Nephron (organoid): ENCODE data around the gene DNAJC11.
A peak's percentile ranks its signal among the peaks of the same experiment; 100 is the strongest.

Source experiments
- H3K27ac Mint-ChIP-seq, 3 experiments: 2 replicates each; pipeline ENCODE4 v1.8.0; 2020; ENCODE audit warnings: mixed read lengths in 3 of 3, mild to moderate bottlenecking in 2 of 3, moderate library complexity in 1 of 3
- H3K27me3 Mint-ChIP-seq: 2 replicates; pipeline ENCODE4 v1.8.0; 2021; ENCODE audit warnings: low read depth, mild to moderate bottlenecking, moderate library complexity, mixed read lengths
- H3K36me3 Mint-ChIP-seq: 2 replicates; pipeline ENCODE4 v1.8.0; 2020; ENCODE audit warnings: low read depth, mixed read lengths
- H3K4me1 Mint-ChIP-seq: 2 replicates; pipeline ENCODE4 v1.8.0; 2020; ENCODE audit warnings: mixed read lengths
- H3K4me3 Mint-ChIP-seq, 3 experiments: 2 replicates each; pipeline ENCODE4 v1.8.0; 2020; ENCODE audit warnings: mild to moderate bottlenecking in 3 of 3, mixed read lengths in 3 of 3, moderate library complexity in 2 of 3
- H3K9me3 Mint-ChIP-seq: 2 replicates; pipeline ENCODE4 v1.8.0; 2020; ENCODE audit warnings: mixed read lengths
- CTCF ChIP-seq, 3 experiments: fragments of 200-600 bp; sonication (generic); IDR thresholded peaks; one replicate each; pipeline ENCODE4 v1.5.0; 2021; ENCODE audit warnings: antibody characterized with exemption in 3 of 3; ENCODE audit not compliant: unreplicated experiment in 3 of 3

DNAJC11 gene

GRCh38 chr1:6726253-6726652, 24.6 kb upstream of the DNAJC11 start:
- H3K4me1 Mint-ChIP-seq: peaks cover 7% of the 10 kb centered on the region
- no peaks in the 10 kb centered on the region for H3K9me3 Mint-ChIP-seq
- H3K36me3 Mint-ChIP-seq: no peaks in the 10 kb centered on the region
- H3K27me3 Mint-ChIP-seq: peaks cover 18% of the 10 kb centered on the region
- no peak overlapping the region for H3K27ac Mint-ChIP-seq
- TF ChIP-seq CTCF (IDR thresholded peaks at IDR 0.05; ENCODE audit: unreplicated experiment in 3 of 3): no peak
- H3K4me3 Mint-ChIP-seq: no peak overlapping the region

- no peaks in the 10 kb centered on the region for H3K36me3 Mint-ChIP-seq
- H3K27me3 Mint-ChIP-seq: peaks cover 5% of the 10 kb centered on the region
- peaks cover 7% of the 10 kb centered on the region for H3K4me1 Mint-ChIP-seq
- H3K27ac Mint-ChIP-seq: peak overlapping the region in 2 of 3 experiments; percentile 24 to 89
- H3K4me3 Mint-ChIP-seq: no peak overlapping the region
- TF ChIP-seq CTCF (IDR thresholded peaks at IDR 0.05; ENCODE audit: unreplicated experiment in 3 of 3): no peak
- no peaks in the 10 kb centered on the region for H3K9me3 Mint-ChIP-seq
These were observed 23.0 kb upstream of the DNAJC11 start for GRCh38 chr1:6724517-6725141.

- peaks cover 7% of the 10 kb centered on the region for H3K4me1 Mint-ChIP-seq
- H3K9me3 Mint-ChIP-seq: no peaks in the 10 kb centered on the region
- TF ChIP-seq CTCF (IDR thresholded peaks at IDR 0.05; ENCODE audit: unreplicated experiment in 3 of 3): no peak
- no peaks in the 10 kb centered on the region for H3K36me3 Mint-ChIP-seq
- H3K4me3 Mint-ChIP-seq: no peak overlapping the region
- H3K27ac Mint-ChIP-seq: peak overlapping the region in 2 of 3 experiments; percentile 24 to 89
- H3K27me3 Mint-ChIP-seq: peaks cover 5% of the 10 kb centered on the region
These were observed 22.2 kb upstream of the DNAJC11 start for GRCh38 chr1:6723621-6724428.

- Mint-ChIP-seq H3K27me3 (peaks cover 23% of the 10 kb centered on the region), H3K4me1 (no peaks in the 10 kb centered on the region), H3K27ac (no peak overlapping the region), H3K36me3 (no peaks in the 10 kb centered on the region), H3K4me3 (no peak overlapping the region), H3K9me3 (peaks cover 22% of the 10 kb centered on the region)
- no peak for TF ChIP-seq CTCF (IDR thresholded peaks at IDR 0.05; ENCODE audit: unreplicated experiment in 3 of 3)
These were observed 9.6 kb upstream of the DNAJC11 start for GRCh38 chr1:6711174-6711573.

- H3K27me3 Mint-ChIP-seq: peaks cover 23% of the 10 kb centered on the region
- peak overlapping the region in 2 of 3 experiments; percentile 52 to 56 for H3K4me3 Mint-ChIP-seq
- H3K36me3 Mint-ChIP-seq: no peaks in the 10 kb centered on the region
- TF ChIP-seq CTCF (IDR thresholded peaks at IDR 0.05; ENCODE audit: unreplicated experiment in 3 of 3): no peak
- H3K4me1 Mint-ChIP-seq: peaks cover 24% of the 10 kb centered on the region
- no peaks in the 10 kb centered on the region for H3K9me3 Mint-ChIP-seq
- no peak overlapping the region for H3K27ac Mint-ChIP-seq
These were observed 3.1 kb upstream of the DNAJC11 start for GRCh38 chr1:6704746-6705145.
